T-helper 22 cell (primary cell): Measurements from ENCODE around the gene LRRC46.

Source experiments
- DNase-seq: peaks from one replicate; pipeline ENCODE4 v3.0.0-alpha.2; 2020; ENCODE audit warnings: low read depth

The LRRC46 gene

GRCh38 chr17:47830396-47831002, 971 bp upstream of the LRRC46 start:
- DNase-seq: no peak

GRCh38 chr17:47831934-47832327, 461 bp downstream of the LRRC46 start:
- no peak for DNase-seq

- no peak for DNase-seq
These were observed 3.3 kb downstream of the LRRC46 start for GRCh38 chr17:47834756-47835155.

GRCh38 chr17:47836601-47837000, 5.1 kb downstream of the LRRC46 start:
- no peak for DNase-seq

- DNase-seq: no peak
These were observed 6.0 kb downstream of the LRRC46 start for GRCh38 chr17:47837401-47838039.

- no peak for DNase-seq
These were observed 7.2 kb downstream of the LRRC46 start for GRCh38 chr17:47838636-47839035.

- no peak for DNase-seq
These were observed 7.6 kb downstream of the LRRC46 start for GRCh38 chr17:47839071-47839470.

- DNase-seq: no peak
These were observed 8.7 kb downstream of the LRRC46 start for GRCh38 chr17:47840001-47840741.

- peak; percentile 62 for DNase-seq
These were observed 9.4 kb downstream of the LRRC46 start, which contains the start of gene SCRN2 for GRCh38 chr17:47840742-47841487. Gene SCRN2 (minus strand): TSS chr17:47841273. CDS start chr17:47840843, 430 bp downstream.

- no peak for DNase-seq
These were observed 10.2 kb downstream of the LRRC46 start for GRCh38 chr17:47841488-47842291.

- no peak for DNase-seq
These were observed 11.9 kb downstream of the LRRC46 start for GRCh38 chr17:47843391-47843730.

- no peak for DNase-seq
These were observed 12.8 kb downstream of the LRRC46 start for GRCh38 chr17:47844227-47844626.

- DNase-seq: no peak
These were observed 13.6 kb downstream of the LRRC46 start for GRCh38 chr17:47844814-47845715.

GRCh38 chr17:47845716-47846075, 14.2 kb downstream of the LRRC46 start:
- no peak for DNase-seq

GRCh38 chr17:47846716-47847340, 15.4 kb downstream of the LRRC46 start:
- no peak for DNase-seq

GRCh38 chr17:47847341-47848197, 16.1 kb downstream of the LRRC46 start:
- DNase-seq: no peak

GRCh38 chr17:47848198-47848513, 16.7 kb downstream of the LRRC46 start:
- no peak for DNase-seq

- no peak for DNase-seq
These were observed 18.9 kb downstream of the LRRC46 start for GRCh38 chr17:47850373-47850691.

- DNase-seq: peak; percentile 30
These were observed 19.5 kb downstream of the LRRC46 start, which contains the start of gene SP6 for GRCh38 chr17:47850692-47851573. Gene SP6 (minus strand): TSS chr17:47851163. CDS start chr17:47848429, 2,734 bp downstream.
